ENCODE measurements around the gene PRR15L.

Gene PRR15L

GRCh38 chr17:47956791-47957590 lies 692 bp downstream of the PRR15L start:
- Mint-ChIP-seq H3K4me3 (no peak overlapping the region), H3K36me3 (no peaks in the 10 kb centered on the region), H3K27ac (no peak overlapping the region), H3K9me3 (ENCODE audit: low read depth) (no peaks in the 10 kb centered on the region), H3K4me1 (ENCODE audit: low read depth) (no peaks in the 10 kb centered on the region), H3K27me3 (no peaks in the 10 kb centered on the region)

- Mint-ChIP-seq H3K36me3 (no peaks in the 10 kb centered on the region), H3K4me3 (no peak overlapping the region), H3K27me3 (no peaks in the 10 kb centered on the region), H3K27ac (no peak overlapping the region), H3K4me1 (ENCODE audit: low read depth) (no peaks in the 10 kb centered on the region), H3K9me3 (ENCODE audit: low read depth) (no peaks in the 10 kb centered on the region)
Observed at GRCh38 chr17:47955497-47956461, 1.9 kb downstream of the PRR15L start.

- peaks cover 13% of the 10 kb centered on the region for H3K4me1 Mint-ChIP-seq (ENCODE audit: low read depth)
- H3K9me3 Mint-ChIP-seq (ENCODE audit: low read depth) = no peaks in the 10 kb centered on the region
- no peak overlapping the region for H3K27ac Mint-ChIP-seq
- no peaks in the 10 kb centered on the region for H3K27me3 Mint-ChIP-seq
- H3K4me3 Mint-ChIP-seq = no peak overlapping the region
- peaks cover 3% of the 10 kb centered on the region for H3K36me3 Mint-ChIP-seq
Observed at GRCh38 chr17:47953909-47954308, 3.8 kb downstream of the PRR15L start.

GRCh38 chr17:47952171-47953021 lies 5.3 kb downstream of the PRR15L start:
- Mint-ChIP-seq H3K36me3 (peaks cover 3% of the 10 kb centered on the region), H3K4me1 (ENCODE audit: low read depth) (peaks cover 21% of the 10 kb centered on the region), H3K27ac (peak overlapping the region; percentile 2), H3K4me3 (no peak overlapping the region), H3K27me3 (no peaks in the 10 kb centered on the region), H3K9me3 (ENCODE audit: low read depth) (no peaks in the 10 kb centered on the region)

- Mint-ChIP-seq H3K9me3 (ENCODE audit: low read depth) (no peaks in the 10 kb centered on the region), H3K4me3 (no peak overlapping the region), H3K4me1 (ENCODE audit: low read depth) (peaks cover 40% of the 10 kb centered on the region), H3K27me3 (no peaks in the 10 kb centered on the region), H3K27ac (peak overlapping the region; percentile 87), H3K36me3 (peaks cover 3% of the 10 kb centered on the region)
Observed at GRCh38 chr17:47950448-47950847, 7.2 kb downstream of the PRR15L start.

- peaks cover 5% of the 10 kb centered on the region for H3K36me3 Mint-ChIP-seq
- H3K9me3 Mint-ChIP-seq (ENCODE audit: low read depth) = no peaks in the 10 kb centered on the region
- H3K4me1 Mint-ChIP-seq (ENCODE audit: low read depth) = peaks cover 45% of the 10 kb centered on the region
- H3K4me3 Mint-ChIP-seq = peak overlapping the region; percentile 15
- peak overlapping the region; percentile 87 for H3K27ac Mint-ChIP-seq
- no peaks in the 10 kb centered on the region for H3K27me3 Mint-ChIP-seq
Observed at GRCh38 chr17:47949946-47950345, 7.7 kb downstream of the PRR15L start.

GRCh38 chr17:47949197-47949759 lies 8.4 kb downstream of the PRR15L start:
- H3K4me3 Mint-ChIP-seq = peak overlapping the region; percentile 77

GRCh38 chr17:47948706-47949196 lies 8.9 kb downstream of the PRR15L start:
- Mint-ChIP-seq H3K4me1 (ENCODE audit: low read depth) (peaks cover 56% of the 10 kb centered on the region), H3K27me3 (no peaks in the 10 kb centered on the region), H3K27ac (peak overlapping the region; percentile 87), H3K4me3 (peak overlapping the region; percentile 77), H3K9me3 (ENCODE audit: low read depth) (no peaks in the 10 kb centered on the region), H3K36me3 (peaks cover 9% of the 10 kb centered on the region)

More at GRCh38 chr17:47949197-47949759, 8.4 kb downstream of the PRR15L start:
- Mint-ChIP-seq H3K27me3 (no peaks in the 10 kb centered on the region), H3K9me3 (ENCODE audit: low read depth) (no peaks in the 10 kb centered on the region), H3K27ac (peak overlapping the region; percentile 87), H3K4me1 (ENCODE audit: low read depth) (peaks cover 51% of the 10 kb centered on the region), H3K36me3 (peaks cover 9% of the 10 kb centered on the region)

GRCh38 chr17:47946929-47947397 lies 10.7 kb downstream of the PRR15L start:
- Mint-ChIP-seq H3K4me3 (no peak overlapping the region), H3K36me3 (peaks cover 11% of the 10 kb centered on the region), H3K27ac (peak overlapping the region; percentile 89), H3K4me1 (ENCODE audit: low read depth) (peaks cover 67% of the 10 kb centered on the region), H3K27me3 (no peaks in the 10 kb centered on the region), H3K9me3 (ENCODE audit: low read depth) (no peaks in the 10 kb centered on the region)

- H3K27ac Mint-ChIP-seq = peak overlapping the region; percentile 89
- H3K9me3 Mint-ChIP-seq (ENCODE audit: low read depth) = no peaks in the 10 kb centered on the region
- no peaks in the 10 kb centered on the region for H3K27me3 Mint-ChIP-seq
- H3K4me1 Mint-ChIP-seq (ENCODE audit: low read depth) = peaks cover 69% of the 10 kb centered on the region
- H3K4me3 Mint-ChIP-seq = no peak overlapping the region
- H3K36me3 Mint-ChIP-seq = peaks cover 11% of the 10 kb centered on the region
Observed at GRCh38 chr17:47946516-47946915, 11.2 kb downstream of the PRR15L start.

GRCh38 chr17:47945529-47946508 lies 11.9 kb downstream of the PRR15L start:
- Mint-ChIP-seq H3K4me1 (ENCODE audit: low read depth) (peaks cover 73% of the 10 kb centered on the region), H3K27me3 (no peaks in the 10 kb centered on the region), H3K36me3 (peaks cover 15% of the 10 kb centered on the region), H3K27ac (peak overlapping the region; percentile 89), H3K9me3 (ENCODE audit: low read depth) (no peaks in the 10 kb centered on the region), H3K4me3 (peak overlapping the region; percentile 69)

GRCh38 chr17:47945080-47945479 lies 12.6 kb downstream of the PRR15L start:
- Mint-ChIP-seq H3K9me3 (ENCODE audit: low read depth) (no peaks in the 10 kb centered on the region), H3K27me3 (no peaks in the 10 kb centered on the region), H3K27ac (peak overlapping the region; percentile 89), H3K4me3 (peak overlapping the region; percentile 69), H3K36me3 (peaks cover 15% of the 10 kb centered on the region), H3K4me1 (ENCODE audit: low read depth) (peaks cover 76% of the 10 kb centered on the region)

GRCh38 chr17:47942568-47942967 lies 15.1 kb downstream of the PRR15L start:
- Mint-ChIP-seq H3K36me3 (peaks cover 12% of the 10 kb centered on the region), H3K27ac (peak overlapping the region; percentile 98), H3K27me3 (no peaks in the 10 kb centered on the region), H3K9me3 (ENCODE audit: low read depth) (no peaks in the 10 kb centered on the region), H3K4me3 (peak overlapping the region; percentile 98), H3K4me1 (ENCODE audit: low read depth) (peaks cover 60% of the 10 kb centered on the region)

All from activated naive CD8-positive, alpha-beta T cell (primary cell).